ENCODE measurements around the gene TPST2. TPM values are rescaled to one million over a fixed set of nuclear protein-coding genes. Genes with fewer than 3 reads are reported as not detected.
"Not testable (repeated sequence)": the region's sequence is repeated elsewhere in the genome, so short reads cannot be mapped to it uniquely, and the experiment has no call there.

Gene TPST2
- polyA plus RNA-seq, 3 donors = 62.8 to 83.8 (median 69.5) TPM

DNA sequence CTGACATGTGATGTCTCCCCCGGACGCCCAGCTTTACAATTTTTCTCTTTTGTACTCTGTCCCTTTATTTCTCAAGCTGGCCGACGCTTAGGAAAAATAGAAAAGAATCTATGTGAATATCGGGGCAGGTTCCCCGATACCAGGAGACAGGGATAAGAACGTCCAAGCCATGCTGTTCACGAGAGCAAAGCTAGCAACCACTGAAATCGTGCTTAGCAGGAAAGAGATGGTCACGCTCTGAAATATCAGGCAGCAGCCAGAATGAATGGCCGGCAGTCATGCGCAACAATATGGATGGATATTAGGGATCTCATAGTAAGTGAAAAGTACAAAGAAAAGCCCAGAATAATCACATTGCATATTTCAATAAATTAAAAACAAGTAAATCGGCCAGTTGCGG is 24.4 kb upstream of the TPST2 start:
- WGBS (ENCODE audit: insufficient coverage) = 93% methylated on average over 7 of the region's 14 CpGs
- no peak for DNase-seq
- Histone ChIP-seq H3K9ac (ENCODE audit: insufficient read depth, low read length, poor library complexity, severe bottlenecking) (no peak overlapping the region), H3K4me3 (replicated peaks in 1 of 3; ENCODE audit: low read depth in 2 of 3, low read length in 3 of 3) (no peak overlapping the region), H3K9me3 (replicated peaks in 1 of 2; ENCODE audit: control insufficient read depth in 1 of 2, insufficient read depth in 1 of 2, low read length in 2 of 2) (no peaks in the 10 kb centered on the region), H3K36me3 (replicated peaks in 1 of 2; ENCODE audit: control insufficient read depth in 1 of 2, insufficient read depth in 2 of 2, low read length in 2 of 2) (no peaks in the 10 kb centered on the region), H4K20me1 (ENCODE audit: insufficient read depth, low read length) (no peaks in the 10 kb centered on the region), H3K79me2 (ENCODE audit: insufficient read depth, low read length) (no peaks in the 10 kb centered on the region), H3K4me2 (replicated peaks; ENCODE audit: extremely low read depth, low read length, poor library complexity, severe bottlenecking) (no peak overlapping the region), H2AFZ (ENCODE audit: insufficient read depth, low read depth, low read length, poor library complexity, severe bottlenecking) (no peak overlapping the region), H3K4me1 (ENCODE audit: control insufficient read depth in 1 of 2, insufficient read depth in 2 of 2, low read length in 2 of 2) (peaks cover 27 to 31% of the 10 kb centered on the region in 2 donors), H3K27me3 (ENCODE audit: control insufficient read depth in 2 of 2, insufficient read depth in 2 of 2, low read length in 2 of 2) (no peaks in the 10 kb centered on the region), H3K27ac (ENCODE audit: low read depth in 1 of 2, low read length in 2 of 2) (no peak overlapping the region)
- Mint-ChIP-seq H3K27me3 (ENCODE audit: low read depth in 3 of 3) (peaks cover 2 to 7% (median 3%) of the 10 kb centered on the region in 3 donors), H3K9me3 (no peaks in the 10 kb centered on the region), H3K27ac (no peak overlapping the region), H3K4me3 (no peak overlapping the region), H3K36me3 (no peaks in the 10 kb centered on the region), H3K4me1 (peaks cover 45% of the 10 kb centered on the region)
- TF ChIP-seq, protein P1, sequence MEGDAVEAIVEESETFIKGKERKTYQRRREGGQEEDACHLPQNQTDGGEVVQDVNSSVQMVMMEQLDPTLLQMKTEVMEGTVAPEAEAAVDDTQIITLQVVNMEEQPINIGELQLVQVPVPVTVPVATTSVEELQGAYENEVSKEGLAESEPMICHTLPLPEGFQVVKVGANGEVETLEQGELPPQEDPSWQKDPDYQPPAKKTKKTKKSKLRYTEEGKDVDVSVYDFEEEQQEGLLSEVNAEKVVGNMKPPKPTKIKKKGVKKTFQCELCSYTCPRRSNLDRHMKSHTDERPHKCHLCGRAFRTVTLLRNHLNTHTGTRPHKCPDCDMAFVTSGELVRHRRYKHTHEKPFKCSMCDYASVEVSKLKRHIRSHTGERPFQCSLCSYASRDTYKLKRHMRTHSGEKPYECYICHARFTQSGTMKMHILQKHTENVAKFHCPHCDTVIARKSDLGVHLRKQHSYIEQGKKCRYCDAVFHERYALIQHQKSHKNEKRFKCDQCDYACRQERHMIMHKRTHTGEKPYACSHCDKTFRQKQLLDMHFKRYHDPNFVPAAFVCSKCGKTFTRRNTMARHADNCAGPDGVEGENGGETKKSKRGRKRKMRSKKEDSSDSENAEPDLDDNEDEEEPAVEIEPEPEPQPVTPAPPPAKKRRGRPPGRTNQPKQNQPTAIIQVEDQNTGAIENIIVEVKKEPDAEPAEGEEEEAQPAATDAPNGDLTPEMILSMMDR (IDR thresholded peaks at IDR 0.05) = no peak
- intact Hi-C loops (cut with micrococcal nuclease) = no loop called here

DNA sequence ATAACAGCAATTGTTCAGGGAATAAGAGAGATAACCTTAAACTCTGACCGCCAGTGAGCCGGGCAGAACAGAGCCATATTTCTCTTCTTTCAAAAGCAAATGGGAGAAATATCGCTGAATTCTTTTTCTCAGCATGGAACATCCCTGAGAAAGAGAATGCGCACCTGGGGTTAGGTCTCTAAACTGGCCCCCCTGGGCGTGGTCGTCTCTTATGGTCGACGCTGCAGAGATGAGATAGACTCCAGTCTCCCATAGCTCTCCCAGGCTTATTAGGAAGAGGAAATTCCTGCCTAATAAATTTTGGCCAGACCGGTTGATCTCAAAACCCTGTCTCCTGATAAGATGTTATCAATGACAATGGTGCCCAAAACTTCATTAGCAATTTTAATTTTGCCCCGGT is 23.8 kb upstream of the TPST2 start:
- H3K9me3 ChIP-seq (replicated peaks in 1 of 2; ENCODE audit: control insufficient read depth in 1 of 2, insufficient read depth in 1 of 2, low read length in 2 of 2); H3K4me3 Mint-ChIP-seq; H3K4me2 ChIP-seq (replicated peaks; ENCODE audit: extremely low read depth, low read length, poor library complexity, severe bottlenecking); H3K27me3 Mint-ChIP-seq (ENCODE audit: low read depth in 3 of 3); H3K27me3 ChIP-seq (ENCODE audit: control insufficient read depth in 2 of 2, insufficient read depth in 2 of 2, low read length in 2 of 2); H3K27ac ChIP-seq (ENCODE audit: low read depth in 1 of 2, low read length in 2 of 2); H3K79me2 ChIP-seq (ENCODE audit: insufficient read depth, low read length); H3K9ac ChIP-seq (ENCODE audit: insufficient read depth, low read length, poor library complexity, severe bottlenecking); H4K20me1 ChIP-seq (ENCODE audit: insufficient read depth, low read length); H3K4me3 ChIP-seq (replicated peaks in 1 of 3; ENCODE audit: low read depth in 2 of 3, low read length in 3 of 3); H2AFZ ChIP-seq (ENCODE audit: insufficient read depth, low read depth, low read length, poor library complexity, severe bottlenecking); intact Hi-C loops (cut with micrococcal nuclease); DNase-seq; H3K36me3 ChIP-seq (replicated peaks in 1 of 2; ENCODE audit: control insufficient read depth in 1 of 2, insufficient read depth in 2 of 2, low read length in 2 of 2); H3K36me3 Mint-ChIP-seq; H3K9me3 Mint-ChIP-seq; H3K27ac Mint-ChIP-seq: not testable (repeated sequence)
- peaks cover 25 to 29% of the 10 kb centered on the region in 2 donors for H3K4me1 ChIP-seq (ENCODE audit: control insufficient read depth in 1 of 2, insufficient read depth in 2 of 2, low read length in 2 of 2)
- WGBS (ENCODE audit: insufficient coverage) = 20% methylated on average over 1 of the region's 10 CpGs
- H3K4me1 Mint-ChIP-seq = peaks cover 41% of the 10 kb centered on the region

Measured in CD14-positive monocyte (primary cell).